CD8-positive, alpha-beta memory T cell (primary cell): ENCODE results near the gene CACNA1B. TPM values are rescaled to one million over a fixed set of nuclear protein-coding genes. Genes with fewer than 3 reads are reported as not detected.

Experiments used
- CTCF ChIA-PET: fragments of 350-600 bp; sonication (Branson Sonifier 250); formaldehyde crosslinking; loops from one replicate; lab custom pipeline; 2021; ENCODE audit warnings: antibody characterized with exemption; lab: Charles Lee
- POLR2A ChIA-PET: fragments of 350-600 bp; sonication (Branson Sonifier 250); formaldehyde crosslinking; loops from one replicate; lab custom pipeline; 2021; ENCODE audit warnings: antibody characterized with exemption; lab: Charles Lee
- DNase-seq, 5 donors: peaks; one replicate each; pipeline versions ENCODE4 v3.0.0 to v3.0.0-alpha.2; 2020 to 2022; ENCODE audit warnings: mixed read lengths in 1 of 5
- H3K27ac ChIP-seq: one replicate; pipeline ENCODE4 v1.7.0; 2013; ENCODE audit warnings: low read depth, mild to moderate bottlenecking, low read length, moderate library complexity
- H3K27me3 ChIP-seq: 2 replicates; pipeline ENCODE4 v1.7.0; 2013; ENCODE audit warnings: low read length, mild to moderate bottlenecking; ENCODE audit not compliant: insufficient read depth, poor library complexity, severe bottlenecking
- H3K36me3 ChIP-seq: 2 replicates; pipeline ENCODE4 v1.7.0; 2013; ENCODE audit warnings: mild to moderate bottlenecking, low read length, moderate library complexity; ENCODE audit not compliant: insufficient read depth
- H3K4me1 ChIP-seq: 2 replicates; pipeline ENCODE4 v1.7.0; 2013; ENCODE audit warnings: mild to moderate bottlenecking, low read length, moderate library complexity; ENCODE audit not compliant: insufficient read depth
- H3K4me3 ChIP-seq: 2 replicates; pipeline ENCODE4 v1.7.0; 2013; ENCODE audit warnings: mild to moderate bottlenecking, low read length
- H3K9me3 ChIP-seq: 2 replicates; pipeline ENCODE4 v1.7.0; 2013; ENCODE audit warnings: mild to moderate bottlenecking, low read length
- H3K27ac Mint-ChIP-seq, 8 donors: one replicate each; pipeline ENCODE4 v1.8.0; 2020 to 2021; ENCODE audit warnings: mixed read lengths in 8 of 8, mild to moderate bottlenecking in 6 of 8, inconsistent platforms in 3 of 8, moderate library complexity in 3 of 8
- H3K27me3 Mint-ChIP-seq, 2 donors: one replicate each; pipeline ENCODE4 v1.8.0; 2020 to 2021; ENCODE audit warnings: mixed read lengths in 2 of 2, mild to moderate bottlenecking in 1 of 2, moderate library complexity in 1 of 2
- H3K36me3 Mint-ChIP-seq, 3 donors: one replicate each; pipeline ENCODE4 v1.8.0; 2020 to 2021; ENCODE audit warnings: mixed read lengths in 3 of 3, inconsistent platforms in 1 of 3, mild to moderate bottlenecking in 1 of 3
- H3K4me1 Mint-ChIP-seq, 3 donors: one replicate each; pipeline ENCODE4 v1.8.0; 2020 to 2021; ENCODE audit warnings: mixed read lengths in 3 of 3, inconsistent platforms in 1 of 3, mild to moderate bottlenecking in 1 of 3
- H3K4me3 Mint-ChIP-seq, 7 donors: one replicate each; pipeline ENCODE4 v1.8.0; 2020 to 2021; ENCODE audit warnings: mixed read lengths in 7 of 7, mild to moderate bottlenecking in 6 of 7, moderate library complexity in 4 of 7, inconsistent platforms in 2 of 7
- H3K9me3 Mint-ChIP-seq, 5 donors: one replicate each; pipeline ENCODE4 v1.8.0; 2020 to 2022; ENCODE audit warnings: mixed read lengths in 5 of 5, mild to moderate bottlenecking in 3 of 5, moderate library complexity in 2 of 5, inconsistent platforms in 1 of 5
- polyA plus RNA-seq: library from polyadenylated mRNA; unstranded; fragments of 300-500 nt; fragmentation: Illumina TruSeq; gene quantifications from one replicate; pipeline ENCODE4 v1.2.3, GENCODE V29; 2021
- total RNA-seq, 2 experiments: library from RNA; stranded (reverse); gene quantifications; one replicate each; pipeline ENCODE4 v1.2.3, GENCODE V29; 2021

CACNA1B gene
- total and polyA plus RNA-seq, 3 experiments from 2014 or later, result not detected

GRCh38 chr9:137900584-137901310 is 23.2 kb downstream of the CACNA1B start:
- POLR2A ChIA-PET, result no interaction called here
- H3K9me3 Mint-ChIP-seq, result peaks cover 0 to 8% (median 5%) of the 10 kb centered on the region in 5 donors
- Histone ChIP-seq H3K4me1 (no peaks in the 10 kb centered on the region), H3K27me3 (no peaks in the 10 kb centered on the region), H3K4me3 (no peak overlapping the region), H3K36me3 (no peaks in the 10 kb centered on the region), H3K9me3 (peaks cover 3% of the 10 kb centered on the region), H3K27ac (no peak overlapping the region)
- H3K4me3 Mint-ChIP-seq, result no peak overlapping the region
- H3K36me3 Mint-ChIP-seq, result no peaks in the 10 kb centered on the region
- no peaks in the 10 kb centered on the region for H3K4me1 Mint-ChIP-seq
- CTCF ChIA-PET, result no interaction called here
- no peak for DNase-seq
- no peak overlapping the region for H3K27ac Mint-ChIP-seq
- H3K27me3 Mint-ChIP-seq, result peaks cover 19 to 26% of the 10 kb centered on the region in 2 donors

- Mint-ChIP-seq H3K4me1 (no peaks in the 10 kb centered on the region), H3K9me3 (peaks cover 0 to 8% (median 5%) of the 10 kb centered on the region in 5 donors), H3K36me3 (no peaks in the 10 kb centered on the region), H3K27me3 (peaks cover 26 to 43% of the 10 kb centered on the region in 2 donors), H3K4me3 (no peak overlapping the region), H3K27ac (peak overlapping the region in 1 of 8 donors; percentile 43)
- Histone ChIP-seq H3K9me3 (peaks cover 3% of the 10 kb centered on the region), H3K4me1 (no peaks in the 10 kb centered on the region), H3K27me3 (no peaks in the 10 kb centered on the region), H3K4me3 (no peak overlapping the region), H3K27ac (no peak overlapping the region), H3K36me3 (no peaks in the 10 kb centered on the region)
- no peak for DNase-seq
- CTCF ChIA-PET, result no interaction called here
- POLR2A ChIA-PET, result no interaction called here
Measured at GRCh38 chr9:137902646-137903045, 25.1 kb downstream of the CACNA1B start.

GRCh38 chr9:137905740-137906139 is 28.2 kb downstream of the CACNA1B start:
- Histone ChIP-seq H3K36me3 (no peaks in the 10 kb centered on the region), H3K4me3 (no peak overlapping the region), H3K27me3 (no peaks in the 10 kb centered on the region), H3K27ac (no peak overlapping the region), H3K9me3 (peaks cover 3% of the 10 kb centered on the region), H3K4me1 (no peaks in the 10 kb centered on the region)
- DNase-seq, result no peak
- no peaks in the 10 kb centered on the region for H3K36me3 Mint-ChIP-seq
- ChIA-PET CTCF (no interaction called here), POLR2A (no interaction called here)
- H3K4me1 Mint-ChIP-seq, result no peaks in the 10 kb centered on the region
- H3K27ac Mint-ChIP-seq, result no peak overlapping the region
- H3K9me3 Mint-ChIP-seq, result peaks cover 0 to 2% (median 0%) of the 10 kb centered on the region in 5 donors
- peaks cover 26 to 50% of the 10 kb centered on the region in 2 donors for H3K27me3 Mint-ChIP-seq
- no peak overlapping the region for H3K4me3 Mint-ChIP-seq

GRCh38 chr9:137907776-137908175 is 30.2 kb downstream of the CACNA1B start:
- ChIA-PET POLR2A (no interaction called here), CTCF (no interaction called here)
- Mint-ChIP-seq H3K4me1 (no peaks in the 10 kb centered on the region), H3K36me3 (no peaks in the 10 kb centered on the region), H3K27me3 (peaks cover 23 to 55% of the 10 kb centered on the region in 2 donors), H3K27ac (no peak overlapping the region), H3K9me3 (no peaks in the 10 kb centered on the region), H3K4me3 (no peak overlapping the region)
- Histone ChIP-seq H3K9me3 (no peaks in the 10 kb centered on the region), H3K36me3 (no peaks in the 10 kb centered on the region), H3K27ac (no peak overlapping the region), H3K27me3 (no peaks in the 10 kb centered on the region), H3K4me3 (no peak overlapping the region), H3K4me1 (no peaks in the 10 kb centered on the region)
- no peak for DNase-seq

- peaks cover 7 to 35% of the 10 kb centered on the region in 2 donors for H3K27me3 Mint-ChIP-seq
- no peak for DNase-seq
- Histone ChIP-seq H3K4me3 (no peak overlapping the region), H3K36me3 (no peaks in the 10 kb centered on the region), H3K27me3 (no peaks in the 10 kb centered on the region), H3K4me1 (no peaks in the 10 kb centered on the region), H3K27ac (no peak overlapping the region), H3K9me3 (no peaks in the 10 kb centered on the region)
- no peaks in the 10 kb centered on the region for H3K4me1 Mint-ChIP-seq
- no peak overlapping the region for H3K4me3 Mint-ChIP-seq
- CTCF ChIA-PET, result no interaction called here
- no peaks in the 10 kb centered on the region for H3K36me3 Mint-ChIP-seq
- no peaks in the 10 kb centered on the region for H3K9me3 Mint-ChIP-seq
- no peak overlapping the region for H3K27ac Mint-ChIP-seq
- POLR2A ChIA-PET, result no interaction called here
Measured at GRCh38 chr9:137912671-137913070, 35.1 kb downstream of the CACNA1B start.

- Histone ChIP-seq H3K4me1 (no peaks in the 10 kb centered on the region), H3K36me3 (no peaks in the 10 kb centered on the region), H3K27me3 (no peaks in the 10 kb centered on the region), H3K9me3 (no peaks in the 10 kb centered on the region), H3K27ac (no peak overlapping the region), H3K4me3 (no peak overlapping the region)
- ChIA-PET POLR2A (no interaction called here), CTCF (no interaction called here)
- DNase-seq, result no peak
- Mint-ChIP-seq H3K4me3 (no peak overlapping the region), H3K27ac (no peak overlapping the region), H3K27me3 (peaks cover 4 to 33% of the 10 kb centered on the region in 2 donors), H3K36me3 (no peaks in the 10 kb centered on the region), H3K9me3 (no peaks in the 10 kb centered on the region), H3K4me1 (no peaks in the 10 kb centered on the region)
Measured at GRCh38 chr9:137913132-137913531, 35.5 kb downstream of the CACNA1B start.

- H3K27me3 ChIP-seq, result no peaks in the 10 kb centered on the region
- H3K4me3 ChIP-seq, result no peak overlapping the region
- Mint-ChIP-seq H3K36me3 (no peaks in the 10 kb centered on the region), H3K9me3 (no peaks in the 10 kb centered on the region), H3K4me3 (no peak overlapping the region), H3K27me3 (peaks cover 4 to 34% of the 10 kb centered on the region in 2 donors), H3K4me1 (no peaks in the 10 kb centered on the region), H3K27ac (no peak overlapping the region)
- no peak overlapping the region for H3K27ac ChIP-seq
- POLR2A ChIA-PET, result no interaction called here
- H3K9me3 ChIP-seq, result no peaks in the 10 kb centered on the region
- DNase-seq, result no peak
- no peaks in the 10 kb centered on the region for H3K4me1 ChIP-seq
- CTCF ChIA-PET, result no interaction called here
- no peaks in the 10 kb centered on the region for H3K36me3 ChIP-seq
Measured at GRCh38 chr9:137913771-137914767, 36.5 kb downstream of the CACNA1B start.

- POLR2A ChIA-PET, result no interaction called here
- no peaks in the 10 kb centered on the region for H3K27me3 ChIP-seq
Measured at GRCh38 chr9:137916540-137916939, 39.0 kb downstream of the CACNA1B start.

More at GRCh38 chr9:137916540-137916939, 39.0 kb downstream of the CACNA1B start:
- CTCF ChIA-PET, result no interaction called here
- H3K36me3 ChIP-seq, result no peaks in the 10 kb centered on the region
- no peaks in the 10 kb centered on the region for H3K9me3 ChIP-seq
- DNase-seq, result no peak
- H3K4me3 ChIP-seq, result no peak overlapping the region
- H3K9me3 Mint-ChIP-seq, result peaks cover 0 to 2% (median 0%) of the 10 kb centered on the region in 5 donors
- no peak overlapping the region for H3K27ac ChIP-seq
- H3K27ac Mint-ChIP-seq, result no peak overlapping the region
- H3K36me3 Mint-ChIP-seq, result no peaks in the 10 kb centered on the region
- H3K27me3 Mint-ChIP-seq, result peaks cover 3 to 33% of the 10 kb centered on the region in 2 donors
- no peaks in the 10 kb centered on the region for H3K4me1 Mint-ChIP-seq
- no peak overlapping the region for H3K4me3 Mint-ChIP-seq
- no peaks in the 10 kb centered on the region for H3K4me1 ChIP-seq
